ENCODE results near the gene PTH1R. TPM values are rescaled to one million over a fixed set of nuclear protein-coding genes. Genes with fewer than 3 reads are reported as not detected.

The PTH1R gene
- total RNA-seq, 1 donor from 2014 or later, result 14.5 TPM

- Histone ChIP-seq H3K4me3 (no peak overlapping the region), H3K4me1 (peaks cover 86% of the 10 kb centered on the region), H3K27me3 (ENCODE audit: low read depth) (no peaks in the 10 kb centered on the region), H3K9me3 (no peaks in the 10 kb centered on the region), H3K36me3 (peaks cover 40% of the 10 kb centered on the region), H3K27ac (peak overlapping the region; percentile 78)
- no peak for TF ChIP-seq CTCF (IDR thresholded peaks at IDR 0.05)
- intact Hi-C loops (cut with DNase I), result no loop called here
- no peak for ATAC-seq
- DNase-seq, result no peak
Measured at GRCh38 chr3:46927718-46928073, 50.2 kb downstream of the PTH1R start.

GRCh38 chr3:46928282-46928681 is 50.8 kb downstream of the PTH1R start:
- Histone ChIP-seq H3K27ac (peak overlapping the region; percentile 78), H3K4me1 (peaks cover 92% of the 10 kb centered on the region), H3K36me3 (peaks cover 34% of the 10 kb centered on the region), H3K9me3 (no peaks in the 10 kb centered on the region), H3K27me3 (ENCODE audit: low read depth) (no peaks in the 10 kb centered on the region), H3K4me3 (no peak overlapping the region)
- ATAC-seq (no peak), DNase-seq (no peak)
- intact Hi-C loops (cut with DNase I), result no loop called here
- no peak for TF ChIP-seq CTCF (IDR thresholded peaks at IDR 0.05)

- TF ChIP-seq CTCF (IDR thresholded peaks at IDR 0.05), result no peak
- Histone ChIP-seq H3K36me3 (peaks cover 24% of the 10 kb centered on the region), H3K4me3 (no peak overlapping the region), H3K27me3 (ENCODE audit: low read depth) (no peaks in the 10 kb centered on the region), H3K9me3 (no peaks in the 10 kb centered on the region), H3K4me1 (peaks cover 95% of the 10 kb centered on the region), H3K27ac (peak overlapping the region; percentile 85)
- intact Hi-C loops (cut with DNase I), result no loop called here
- ATAC-seq (peak; percentile 32 to 39), DNase-seq (peak; percentile 72)
Measured at GRCh38 chr3:46929324-46929723, 51.8 kb downstream of the PTH1R start.

- intact Hi-C loops (cut with DNase I), result no loop called here
- ATAC-seq (peak; percentile 2 to 46), DNase-seq (peak; percentile 73)
- Histone ChIP-seq H3K9me3 (no peaks in the 10 kb centered on the region), H3K27ac (peak overlapping the region; percentile 85), H3K4me3 (peak overlapping the region; percentile 2), H3K4me1 (peaks cover 98% of the 10 kb centered on the region), H3K27me3 (ENCODE audit: low read depth) (no peaks in the 10 kb centered on the region), H3K36me3 (peaks cover 13% of the 10 kb centered on the region)
- no peak for TF ChIP-seq CTCF (IDR thresholded peaks at IDR 0.05)
Measured at GRCh38 chr3:46930166-46930944, 52.8 kb downstream of the PTH1R start.

- intact Hi-C loops (cut with DNase I), result no loop called here
- H3K4me1 ChIP-seq, result peaks cover 98% of the 10 kb centered on the region
- peak overlapping the region; percentile 2 for H3K4me3 ChIP-seq
- H3K36me3 ChIP-seq, result peaks cover 7% of the 10 kb centered on the region
- DNase-seq (peak; percentile 72), ATAC-seq (peak; percentile 41 to 53)
- H3K27ac ChIP-seq, result peak overlapping the region; percentile 85
- no peaks in the 10 kb centered on the region for H3K9me3 ChIP-seq
- no peaks in the 10 kb centered on the region for H3K27me3 ChIP-seq (ENCODE audit: low read depth)
- no peak for TF ChIP-seq CTCF (IDR thresholded peaks at IDR 0.05)
Measured at GRCh38 chr3:46930945-46931403, 53.5 kb downstream of the PTH1R start.
